Neural cell (in vitro differentiated cells): ENCODE results near the gene SUMO4. TPM values are rescaled to one million over a fixed set of nuclear protein-coding genes. Genes with fewer than 3 reads are reported as not detected.

ENCODE experiments used
- H2AFZ ChIP-seq: fragments of 200-600, 300-800 bp; sonication (generic), shearing (Covaris generic); 2 replicates; pipeline ENCODE4 v1.6.0; 2014; ENCODE audit warnings: low read depth, mild to moderate bottlenecking, antibody characterized with exemption, low read length, moderate library complexity
- H3F3A ChIP-seq: fragments of 200-600 bp; shearing (Covaris generic); 2 replicates; pipeline ENCODE4 v1.6.1; 2016; ENCODE audit warnings: mild to moderate bottlenecking, moderate library complexity, mixed read lengths, antibody characterized with exemption, low read length; ENCODE audit not compliant: insufficient read depth, poor library complexity, severe bottlenecking
- H3K27ac ChIP-seq: fragments of 200-600, 300-800 bp; sonication (generic), shearing (Covaris generic); 2 replicates; pipeline ENCODE4 v1.5.1; 2014; ENCODE audit warnings: mild to moderate bottlenecking, low read length, moderate library complexity
- H3K27me3 ChIP-seq: fragments of 300-800, 200-600 bp; sonication (generic), shearing (Covaris generic); 2 replicates; pipeline ENCODE4 v1.6.0; 2014; ENCODE audit warnings: mild to moderate bottlenecking, low read depth, low read length, moderate library complexity; ENCODE audit not compliant: insufficient read depth
- H3K36me3 ChIP-seq: fragments of 300-800, 200-600 bp; sonication (generic), shearing (Covaris generic); 2 replicates; pipeline ENCODE4 v1.5.1; 2014; ENCODE audit warnings: mild to moderate bottlenecking, antibody characterized with exemption, low read length, moderate library complexity; ENCODE audit not compliant: insufficient read depth
- H3K4me2 ChIP-seq: fragments of 300-800, 200-600 bp; sonication (generic), shearing (Covaris generic); 2 replicates; pipeline ENCODE4 v1.6.0; 2014; ENCODE audit warnings: mild to moderate bottlenecking, low read length
- H3K4me3 ChIP-seq: fragments of 300-800, 200-600 bp; sonication (generic), shearing (Covaris generic); 2 replicates; pipeline ENCODE4 v1.5.1; 2014; ENCODE audit warnings: mild to moderate bottlenecking, low read length, moderate library complexity
- H3K79me2 ChIP-seq: fragments of 200-600 bp; shearing (Covaris generic); replicated peaks from 2 replicates; pipeline ENCODE4 v1.6.0; 2014; ENCODE audit warnings: mild to moderate bottlenecking, low read length, moderate library complexity; ENCODE audit not compliant: insufficient read depth
- H3K9ac ChIP-seq: fragments of 300-800, 200-600 bp; sonication (generic), shearing (Covaris generic); 2 replicates; pipeline ENCODE4 v1.6.1; 2016; ENCODE audit warnings: mild to moderate bottlenecking, low read length, mixed read lengths
- H3K9me2 ChIP-seq: fragments of 200-600 bp; shearing (Covaris generic); 2 replicates; pipeline ENCODE4 v1.6.1; 2016; ENCODE audit warnings: mild to moderate bottlenecking, low read length, mixed read lengths; ENCODE audit not compliant: insufficient read depth
- H3K9me3 ChIP-seq: fragments of 200-600, 300-800 bp; sonication (generic), shearing (Covaris generic); 2 replicates; pipeline ENCODE4 v1.6.1; 2016; ENCODE audit warnings: mild to moderate bottlenecking, mixed run types, low read length, moderate library complexity, mixed read lengths
- H4K20me1 ChIP-seq: fragments of 200-600 bp; shearing (Covaris generic); 2 replicates; pipeline ENCODE4 v1.6.1; 2016; ENCODE audit warnings: mild to moderate bottlenecking, mixed run types; ENCODE audit not compliant: insufficient read depth
- EP300 ChIP-seq: fragments of 450-650 bp; conservative IDR thresholded peaks from 2 replicates; pipeline ENCODE4 v1.6.1; 2014; ENCODE audit warnings: antibody characterized with exemption, mild to moderate bottlenecking, moderate library complexity; ENCODE audit not compliant: poor library complexity, severe bottlenecking
- EZH2 ChIP-seq: fragments of 200-600, 300-800 bp; shearing (Covaris generic), sonication (generic); IDR thresholded peaks from 2 replicates; pipeline ENCODE4 v1.6.1; 2014; ENCODE audit warnings: antibody characterized with exemption, low read length, borderline replicate concordance, mild to moderate bottlenecking; ENCODE audit not compliant: insufficient read depth, poor library complexity, severe bottlenecking
- MXI1 ChIP-seq: fragments of 450-650 bp; conservative IDR thresholded peaks from 2 replicates; pipeline ENCODE4 v1.6.1; 2014; ENCODE audit warnings: antibody characterized with exemption, mild to moderate bottlenecking; ENCODE audit not compliant: poor library complexity, severe bottlenecking
- POLR2AphosphoS5 ChIP-seq: IDR thresholded peaks from 2 replicates; pipeline ENCODE4 v1.6.1; 2012
- RAD21 ChIP-seq: fragments of 450-650 bp; conservative IDR thresholded peaks from 2 replicates; pipeline ENCODE4 v1.6.1; 2014; ENCODE audit warnings: antibody characterized with exemption, mild to moderate bottlenecking, moderate library complexity
- SMC3 ChIP-seq: fragments of 450-650 bp; conservative IDR thresholded peaks from 2 replicates; pipeline ENCODE4 v1.6.1; 2014; ENCODE audit warnings: antibody characterized with exemption, mild to moderate bottlenecking, moderate library complexity; ENCODE audit not compliant: poor library complexity
- TAF1 ChIP-seq: IDR thresholded peaks from 2 replicates; pipeline ENCODE4 v1.6.1; 2012; ENCODE audit warnings: low read depth
- polyA plus RNA-seq: library from polyadenylated mRNA; depleted of rRNA; stranded (reverse); fragments of >200 nt; gene quantifications from 2 replicates; pipeline ENCODE4 v1.2.3, GENCODE V29; 2014
- TF ChIP-seq, protein P1 (sequence below): IDR thresholded peaks from 2 replicates; pipeline ENCODE4 v1.6.1; 2012; ENCODE audit warnings: borderline replicate concordance
- TF ChIP-seq, protein P2 (sequence below): fragments of 450-650 bp; IDR thresholded peaks from 2 replicates; pipeline ENCODE4 v1.5.1; 2014; ENCODE audit warnings: antibody characterized with exemption, mild to moderate bottlenecking, moderate library complexity; ENCODE audit not compliant: poor library complexity, severe bottlenecking

SUMO4 gene
- polyA plus RNA-seq, 1 donor from 2014 or later = not detected

DNA sequence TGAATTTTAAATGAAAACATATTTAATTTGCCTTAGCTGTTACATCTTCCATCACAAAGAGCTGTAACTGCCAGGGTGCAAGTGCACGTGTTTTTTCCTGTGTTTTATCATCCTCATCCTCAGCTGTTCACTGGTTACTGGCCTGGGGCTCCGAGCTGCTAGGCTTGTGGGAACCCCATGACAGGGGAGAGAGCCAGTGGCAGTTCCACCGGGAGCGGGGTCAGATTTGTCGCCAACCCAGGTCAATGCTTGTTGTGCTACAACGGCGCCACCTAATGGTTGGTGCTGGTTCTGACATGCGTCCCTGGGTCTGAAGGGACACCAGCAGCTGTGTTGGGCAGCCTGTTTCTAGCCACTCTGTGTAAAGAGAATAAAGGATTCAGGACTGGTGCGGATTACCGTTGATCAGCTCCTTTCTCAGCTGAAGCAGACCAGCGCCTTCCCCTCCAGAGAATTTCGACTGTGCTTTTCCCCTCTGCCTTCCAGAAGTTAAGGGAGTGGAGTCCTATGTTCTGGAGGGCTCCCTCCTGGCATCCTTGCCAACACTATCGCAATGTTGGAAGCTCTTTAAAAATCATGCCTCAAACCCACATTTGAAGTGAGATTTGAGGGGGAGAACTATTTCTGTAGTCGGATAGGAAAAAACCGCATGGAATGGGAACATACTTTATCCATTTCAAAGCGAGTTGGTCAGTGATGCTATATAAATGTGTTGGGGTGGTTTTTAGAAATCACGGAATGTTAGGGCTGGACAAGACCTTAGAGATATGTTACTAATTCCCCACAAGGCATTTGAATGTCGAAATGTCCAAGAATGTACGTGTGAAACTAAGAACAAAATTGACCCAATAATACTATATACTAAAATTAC is 32.1 kb downstream of the SUMO4 start:
- Histone ChIP-seq H3K9ac (no peak overlapping the region), H3K27ac (no peak overlapping the region)

DNA sequence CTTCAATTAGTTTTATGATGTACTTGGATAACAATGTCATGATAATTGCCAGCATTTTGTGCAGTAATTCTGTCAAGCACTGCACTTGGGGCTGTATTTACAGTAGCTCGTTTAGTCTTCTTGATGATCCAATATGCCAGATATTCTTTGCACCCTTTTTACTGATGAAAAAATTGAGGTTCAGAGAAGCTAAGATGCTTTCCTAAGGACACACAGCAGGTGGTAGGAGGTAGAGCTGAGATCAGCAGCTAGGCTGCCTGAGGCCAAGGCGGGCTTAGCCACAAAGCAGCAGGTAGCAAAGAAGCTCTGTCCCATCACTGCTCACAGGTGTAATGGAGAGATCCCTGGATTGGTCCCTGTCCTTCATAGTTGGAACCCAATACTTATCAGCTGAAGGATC is 33.3 kb downstream of the SUMO4 start:
- no peak overlapping the region for H3K4me2 ChIP-seq
- no peaks in the 10 kb centered on the region for H3K9me2 ChIP-seq
- no peak for TF ChIP-seq EZH2
- TF ChIP-seq, protein P1, sequence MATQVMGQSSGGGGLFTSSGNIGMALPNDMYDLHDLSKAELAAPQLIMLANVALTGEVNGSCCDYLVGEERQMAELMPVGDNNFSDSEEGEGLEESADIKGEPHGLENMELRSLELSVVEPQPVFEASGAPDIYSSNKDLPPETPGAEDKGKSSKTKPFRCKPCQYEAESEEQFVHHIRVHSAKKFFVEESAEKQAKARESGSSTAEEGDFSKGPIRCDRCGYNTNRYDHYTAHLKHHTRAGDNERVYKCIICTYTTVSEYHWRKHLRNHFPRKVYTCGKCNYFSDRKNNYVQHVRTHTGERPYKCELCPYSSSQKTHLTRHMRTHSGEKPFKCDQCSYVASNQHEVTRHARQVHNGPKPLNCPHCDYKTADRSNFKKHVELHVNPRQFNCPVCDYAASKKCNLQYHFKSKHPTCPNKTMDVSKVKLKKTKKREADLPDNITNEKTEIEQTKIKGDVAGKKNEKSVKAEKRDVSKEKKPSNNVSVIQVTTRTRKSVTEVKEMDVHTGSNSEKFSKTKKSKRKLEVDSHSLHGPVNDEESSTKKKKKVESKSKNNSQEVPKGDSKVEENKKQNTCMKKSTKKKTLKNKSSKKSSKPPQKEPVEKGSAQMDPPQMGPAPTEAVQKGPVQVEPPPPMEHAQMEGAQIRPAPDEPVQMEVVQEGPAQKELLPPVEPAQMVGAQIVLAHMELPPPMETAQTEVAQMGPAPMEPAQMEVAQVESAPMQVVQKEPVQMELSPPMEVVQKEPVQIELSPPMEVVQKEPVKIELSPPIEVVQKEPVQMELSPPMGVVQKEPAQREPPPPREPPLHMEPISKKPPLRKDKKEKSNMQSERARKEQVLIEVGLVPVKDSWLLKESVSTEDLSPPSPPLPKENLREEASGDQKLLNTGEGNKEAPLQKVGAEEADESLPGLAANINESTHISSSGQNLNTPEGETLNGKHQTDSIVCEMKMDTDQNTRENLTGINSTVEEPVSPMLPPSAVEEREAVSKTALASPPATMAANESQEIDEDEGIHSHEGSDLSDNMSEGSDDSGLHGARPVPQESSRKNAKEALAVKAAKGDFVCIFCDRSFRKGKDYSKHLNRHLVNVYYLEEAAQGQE = no peak
- TF ChIP-seq MXI1 = no peak
- TF ChIP-seq EP300 = no peak
- TF ChIP-seq, protein P2, sequence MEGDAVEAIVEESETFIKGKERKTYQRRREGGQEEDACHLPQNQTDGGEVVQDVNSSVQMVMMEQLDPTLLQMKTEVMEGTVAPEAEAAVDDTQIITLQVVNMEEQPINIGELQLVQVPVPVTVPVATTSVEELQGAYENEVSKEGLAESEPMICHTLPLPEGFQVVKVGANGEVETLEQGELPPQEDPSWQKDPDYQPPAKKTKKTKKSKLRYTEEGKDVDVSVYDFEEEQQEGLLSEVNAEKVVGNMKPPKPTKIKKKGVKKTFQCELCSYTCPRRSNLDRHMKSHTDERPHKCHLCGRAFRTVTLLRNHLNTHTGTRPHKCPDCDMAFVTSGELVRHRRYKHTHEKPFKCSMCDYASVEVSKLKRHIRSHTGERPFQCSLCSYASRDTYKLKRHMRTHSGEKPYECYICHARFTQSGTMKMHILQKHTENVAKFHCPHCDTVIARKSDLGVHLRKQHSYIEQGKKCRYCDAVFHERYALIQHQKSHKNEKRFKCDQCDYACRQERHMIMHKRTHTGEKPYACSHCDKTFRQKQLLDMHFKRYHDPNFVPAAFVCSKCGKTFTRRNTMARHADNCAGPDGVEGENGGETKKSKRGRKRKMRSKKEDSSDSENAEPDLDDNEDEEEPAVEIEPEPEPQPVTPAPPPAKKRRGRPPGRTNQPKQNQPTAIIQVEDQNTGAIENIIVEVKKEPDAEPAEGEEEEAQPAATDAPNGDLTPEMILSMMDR = no peak
- TF ChIP-seq TAF1 = no peak
- TF ChIP-seq SMC3 = no peak
- no peak for TF ChIP-seq POLR2AphosphoS5
- no peak for TF ChIP-seq RAD21
- no peaks in the 10 kb centered on the region for H3K9me3 ChIP-seq
- no peaks in the 10 kb centered on the region for H4K20me1 ChIP-seq
- no peaks in the 10 kb centered on the region for H3K79me2 ChIP-seq
- no peaks in the 10 kb centered on the region for H3F3A ChIP-seq
- no peak overlapping the region for H2AFZ ChIP-seq
- no peak overlapping the region for H3K4me3 ChIP-seq
- H3K27ac ChIP-seq = no peak overlapping the region
- no peaks in the 10 kb centered on the region for H3K27me3 ChIP-seq
- H3K36me3 ChIP-seq = no peaks in the 10 kb centered on the region
- H3K9ac ChIP-seq = no peak overlapping the region

More for the DNA sequence above, 32.1 kb downstream of the SUMO4 start:
- TF ChIP-seq RAD21 (peak; percentile 98), TAF1 (no peak), EP300 (no peak), MXI1 (peak; percentile 57), EZH2 (no peak), POLR2AphosphoS5 (no peak), SMC3 (peak; percentile 99)
- TF ChIP-seq, protein P1 = no peak
- TF ChIP-seq, protein P2 = peak; percentile 96
- H3F3A ChIP-seq = no peaks in the 10 kb centered on the region
- no peaks in the 10 kb centered on the region for H3K9me3 ChIP-seq
- H3K9me2 ChIP-seq = no peaks in the 10 kb centered on the region
- H3K4me2 ChIP-seq = no peak overlapping the region
- H3K36me3 ChIP-seq = no peaks in the 10 kb centered on the region
- H3K4me3 ChIP-seq = peak overlapping the region; percentile 48
- H4K20me1 ChIP-seq = no peaks in the 10 kb centered on the region
- H2AFZ ChIP-seq = no peak overlapping the region
- H3K79me2 ChIP-seq = no peaks in the 10 kb centered on the region
- no peaks in the 10 kb centered on the region for H3K27me3 ChIP-seq
